ENCODE results near the gene EFHD2.
A peak's percentile ranks its signal among the peaks of the same experiment; 100 is the strongest.
"Not testable (repeated sequence)": the region's sequence is repeated elsewhere in the genome, so short reads cannot be mapped to it uniquely, and the experiment has no call there.

Gene EFHD2

DNA sequence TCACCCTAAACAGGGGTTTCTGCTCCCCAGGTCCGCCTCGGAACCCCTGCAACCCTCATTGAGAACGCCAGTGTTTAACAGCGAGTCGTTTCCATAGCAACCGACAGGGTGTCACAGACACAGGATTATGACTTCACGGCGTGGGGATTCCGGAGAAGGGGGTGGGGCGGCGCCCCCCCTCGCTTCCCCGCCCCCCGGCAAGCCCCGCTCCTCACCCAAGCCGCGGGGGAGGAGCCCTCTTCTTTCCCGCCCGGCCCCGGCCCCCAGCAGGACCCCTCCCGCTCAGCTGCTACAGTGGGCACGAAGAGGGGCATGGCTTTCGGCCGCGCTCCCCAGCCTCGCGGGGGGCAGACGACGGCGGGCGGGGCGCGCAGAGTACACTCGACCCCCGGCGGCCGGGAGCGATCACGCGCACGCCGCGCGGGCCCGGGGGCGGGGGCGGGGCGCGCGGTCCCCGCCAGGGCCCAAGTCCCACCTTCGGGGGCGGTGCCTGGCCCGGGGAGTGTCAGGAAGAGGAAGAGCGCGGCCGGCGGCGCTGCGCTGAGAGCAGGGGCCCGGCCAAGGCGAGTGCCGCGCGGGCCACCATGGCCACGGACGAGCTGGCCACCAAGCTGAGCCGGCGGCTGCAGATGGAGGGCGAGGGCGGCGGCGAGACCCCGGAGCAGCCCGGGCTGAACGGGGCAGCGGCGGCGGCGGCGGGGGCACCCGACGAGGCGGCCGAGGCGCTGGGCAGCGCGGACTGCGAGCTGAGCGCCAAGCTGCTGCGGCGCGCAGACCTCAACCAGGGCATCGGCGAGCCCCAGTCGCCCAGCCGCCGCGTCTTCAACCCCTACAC lies at the start of gene EFHD2:
EFHD2 (plus strand) TSS at position 501 of the 835 bp plus-strand sequence; CDS start at position 585, 84 bp downstream.
- Mint-ChIP-seq H3K27me3 (no peaks in the 10 kb centered on the region), H3K9me3 (no peaks in the 10 kb centered on the region), H3K27ac (peak within 1 kb of the TSS; percentile 99), H3K4me3 (peak within 1 kb of the TSS; percentile 99), H3K4me1 (peaks cover 28% of the 10 kb centered on the region), H3K36me3 (peaks cover 2% of the 10 kb centered on the region)
- ATAC-seq (ENCODE audit: low read depth) (peak; percentile 70), DNase-seq (ENCODE audit: low spot score in 2 of 2) (peak; percentile 88 to 90)

DNA sequence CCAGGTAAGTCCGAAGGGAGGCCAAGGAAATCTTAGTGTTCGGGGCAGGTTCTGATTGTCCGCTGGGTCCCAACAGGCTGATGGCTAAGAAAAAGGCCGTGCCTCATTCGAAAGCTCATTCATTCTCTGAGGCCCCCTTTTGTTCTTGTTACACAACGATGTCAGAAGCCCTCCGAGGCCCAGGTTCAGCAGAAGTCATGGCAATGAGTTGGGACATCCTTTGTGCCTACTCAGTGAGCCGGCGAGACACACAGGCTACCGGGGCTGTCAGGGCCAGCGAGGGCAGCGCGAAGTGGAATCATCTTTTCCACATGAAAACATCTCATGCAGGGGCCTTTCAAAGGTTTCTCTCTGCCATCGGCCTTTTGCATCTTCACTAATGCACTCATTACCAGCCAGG lies 49.0 kb upstream of the EFHD2 start:
- H3K4me3 Mint-ChIP-seq: no peak overlapping the region
- DNase-seq (ENCODE audit: low spot score in 2 of 2) (no peak), ATAC-seq (ENCODE audit: low read depth) (no peak)
- no peaks in the 10 kb centered on the region for H3K9me3 Mint-ChIP-seq
- no peaks in the 10 kb centered on the region for H3K4me1 Mint-ChIP-seq
- H3K27me3 Mint-ChIP-seq: peaks cover 7% of the 10 kb centered on the region
- no peaks in the 10 kb centered on the region for H3K36me3 Mint-ChIP-seq
- no peak overlapping the region for H3K27ac Mint-ChIP-seq

DNA sequence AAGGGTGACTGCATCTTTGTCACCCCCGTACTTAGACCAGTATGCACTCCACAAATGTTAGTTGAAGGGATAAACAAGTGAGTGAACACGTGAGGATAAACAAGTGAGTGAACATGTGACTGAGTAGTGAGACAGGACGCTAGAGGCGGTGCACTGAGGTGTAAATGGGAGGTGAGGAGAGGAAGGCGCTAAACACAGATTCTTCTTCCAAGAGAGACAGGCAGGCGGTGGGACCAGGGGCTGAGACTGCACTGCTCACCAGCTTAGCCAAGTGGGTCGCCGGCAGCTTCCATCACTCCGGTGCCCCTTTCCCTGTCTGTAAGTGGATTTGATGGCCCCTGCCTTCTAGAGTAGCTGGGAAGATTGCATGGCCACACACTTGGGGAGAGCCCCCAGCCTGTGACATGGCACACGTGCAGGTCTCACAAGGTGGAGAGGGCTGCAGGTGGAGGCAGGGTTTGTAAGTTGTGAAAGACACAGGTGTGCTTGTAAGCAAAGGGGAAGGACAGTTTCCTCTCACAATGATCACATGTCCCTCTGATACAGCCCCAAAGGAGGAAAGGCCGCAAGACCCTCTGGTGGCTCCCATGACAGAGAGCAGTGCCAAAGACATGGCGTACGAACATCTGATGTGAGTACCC lies 47.5 kb upstream of the EFHD2 start:
- H3K4me1 Mint-ChIP-seq: no peaks in the 10 kb centered on the region
- H3K9me3 Mint-ChIP-seq: no peaks in the 10 kb centered on the region
- no peak overlapping the region for H3K27ac Mint-ChIP-seq
- H3K27me3 Mint-ChIP-seq: peaks cover 8% of the 10 kb centered on the region
- ATAC-seq (ENCODE audit: low read depth): no peak
- H3K4me3 Mint-ChIP-seq: no peak overlapping the region
- no peak for DNase-seq (ENCODE audit: low spot score in 2 of 2)
- no peaks in the 10 kb centered on the region for H3K36me3 Mint-ChIP-seq

DNA sequence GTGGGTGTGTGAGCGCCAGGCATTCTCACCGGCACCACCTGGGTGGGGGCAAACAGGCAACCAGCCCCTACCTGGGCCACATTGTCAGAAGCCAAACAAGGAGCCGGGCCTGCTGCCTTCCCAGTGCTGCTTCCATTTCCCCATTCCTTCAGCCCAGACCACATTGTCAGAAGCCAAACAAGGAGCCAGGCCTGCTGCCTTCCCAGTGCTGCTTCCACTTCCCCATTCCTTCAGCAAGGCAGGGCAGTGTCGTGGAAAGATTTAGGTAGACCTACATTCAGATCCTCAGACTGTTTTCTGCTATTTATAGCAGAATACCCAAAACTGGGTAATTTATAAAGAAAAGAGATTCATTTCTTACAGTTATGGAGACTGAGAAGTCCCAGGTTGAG lies 47.0 kb upstream of the EFHD2 start:
- Mint-ChIP-seq H3K9me3 (no peaks in the 10 kb centered on the region), H3K4me1 (no peaks in the 10 kb centered on the region), H3K36me3 (no peaks in the 10 kb centered on the region), H3K27me3 (peaks cover 9% of the 10 kb centered on the region), H3K27ac (no peak overlapping the region), H3K4me3 (no peak overlapping the region)
- DNase-seq (ENCODE audit: low spot score in 2 of 2): no peak
- ATAC-seq (ENCODE audit: low read depth): no peak

GRCh38 chr1:15364740-15365139 lies 44.9 kb upstream of the EFHD2 start:
- ATAC-seq (ENCODE audit: low read depth): no peak
- H3K4me1 Mint-ChIP-seq: no peaks in the 10 kb centered on the region
- no peaks in the 10 kb centered on the region for H3K9me3 Mint-ChIP-seq
- H3K27ac Mint-ChIP-seq: no peak overlapping the region
- no peak overlapping the region for H3K4me3 Mint-ChIP-seq
- H3K36me3 Mint-ChIP-seq: no peaks in the 10 kb centered on the region
- no peak for DNase-seq (ENCODE audit: low spot score in 2 of 2)
- H3K27me3 Mint-ChIP-seq: peaks cover 10% of the 10 kb centered on the region

DNA sequence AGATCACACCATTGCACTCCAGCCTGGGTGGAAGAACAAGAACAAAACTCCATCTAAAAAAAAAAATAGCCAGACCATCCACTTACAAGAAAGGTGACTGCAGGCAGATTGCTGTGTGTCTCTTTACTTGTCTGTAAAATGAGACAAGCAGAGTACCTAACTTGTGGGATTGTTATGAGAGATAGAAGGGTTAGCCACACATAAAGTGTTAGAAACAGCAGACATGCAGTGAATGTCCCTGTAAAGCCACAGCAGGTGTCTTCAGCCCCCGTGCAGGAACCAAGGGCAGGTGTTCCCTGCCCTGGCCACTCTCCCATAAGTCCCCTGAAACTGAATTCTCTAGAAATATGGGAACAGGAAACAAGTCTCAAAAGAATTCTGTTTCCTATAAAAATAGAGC lies 40.8 kb upstream of the EFHD2 start:
- Mint-ChIP-seq H3K4me3 (no peak overlapping the region), H3K27ac (no peak overlapping the region), H3K36me3 (no peaks in the 10 kb centered on the region), H3K9me3 (no peaks in the 10 kb centered on the region), H3K4me1 (no peaks in the 10 kb centered on the region), H3K27me3 (peaks cover 20% of the 10 kb centered on the region)
- ATAC-seq (ENCODE audit: low read depth) (no peak), DNase-seq (ENCODE audit: low spot score in 2 of 2) (no peak)

- Mint-ChIP-seq H3K4me1 (no peaks in the 10 kb centered on the region), H3K4me3 (no peak overlapping the region), H3K9me3 (no peaks in the 10 kb centered on the region), H3K36me3 (no peaks in the 10 kb centered on the region), H3K27me3 (peaks cover 16% of the 10 kb centered on the region), H3K27ac (no peak overlapping the region)
- ATAC-seq (ENCODE audit: low read depth): no peak
- no peak for DNase-seq (ENCODE audit: low spot score in 2 of 2)
These were observed 39.4 kb upstream of the EFHD2 start for GRCh38 chr1:15370268-15370667.

GRCh38 chr1:15370781-15371520 lies 38.7 kb upstream of the EFHD2 start:
- DNase-seq (ENCODE audit: low spot score in 2 of 2): no peak
- H3K9me3 Mint-ChIP-seq: no peaks in the 10 kb centered on the region
- peaks cover 16% of the 10 kb centered on the region for H3K27me3 Mint-ChIP-seq
- no peak overlapping the region for H3K4me3 Mint-ChIP-seq
- no peak overlapping the region for H3K27ac Mint-ChIP-seq
- no peaks in the 10 kb centered on the region for H3K36me3 Mint-ChIP-seq
- H3K4me1 Mint-ChIP-seq: no peaks in the 10 kb centered on the region
- no peak for ATAC-seq (ENCODE audit: low read depth)

DNA sequence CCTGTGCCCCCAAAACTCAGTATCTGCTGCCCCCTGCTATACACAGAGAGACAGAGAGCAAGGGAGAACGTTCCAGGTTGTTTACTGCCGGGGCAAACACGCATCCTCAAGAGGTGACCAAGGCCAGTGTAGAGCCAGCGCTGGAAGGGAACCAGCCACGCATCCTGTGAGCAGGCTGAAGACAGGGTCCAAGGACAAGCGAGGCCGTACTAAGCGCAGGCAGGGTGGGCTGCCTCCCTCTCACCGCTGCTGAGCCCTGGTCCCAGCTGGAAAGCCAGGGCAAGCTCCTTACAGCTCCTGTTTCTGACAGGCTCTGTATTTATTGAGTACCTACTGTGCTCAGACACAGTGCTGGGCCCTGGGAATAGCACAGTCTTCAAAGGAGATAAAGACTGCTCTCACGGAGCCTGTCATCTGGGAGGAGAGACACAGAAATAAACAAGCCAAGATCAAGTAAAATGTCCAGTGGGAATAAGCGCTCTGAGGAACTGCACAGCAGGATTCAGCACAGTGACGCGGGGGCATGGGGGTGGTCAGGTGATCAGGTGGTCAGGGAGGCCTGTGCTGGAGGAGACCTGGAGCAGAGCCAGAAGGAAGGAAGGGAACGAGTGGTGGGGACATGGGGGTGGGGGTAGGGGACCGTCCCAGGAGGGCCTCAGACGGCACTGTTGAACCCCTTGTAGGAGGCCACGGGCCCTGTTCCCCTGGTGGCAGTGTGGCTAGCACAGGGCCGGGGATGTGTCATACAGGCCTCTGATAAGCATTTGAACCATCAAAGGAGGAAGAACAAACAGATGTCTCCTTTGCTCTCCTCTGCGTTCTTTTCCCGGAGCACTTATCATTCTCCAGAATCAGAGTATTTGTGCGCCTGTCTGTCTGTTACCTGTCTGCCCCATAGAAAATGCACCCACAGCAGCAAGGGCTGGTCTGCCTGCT lies 37.8 kb upstream of the EFHD2 start:
- ATAC-seq (ENCODE audit: low read depth) (no peak), DNase-seq (ENCODE audit: low spot score in 2 of 2) (no peak)
- Mint-ChIP-seq H3K4me3 (no peak overlapping the region), H3K9me3 (no peaks in the 10 kb centered on the region), H3K4me1 (no peaks in the 10 kb centered on the region), H3K36me3 (no peaks in the 10 kb centered on the region), H3K27ac (no peak overlapping the region), H3K27me3 (peaks cover 14% of the 10 kb centered on the region)

- Mint-ChIP-seq H3K27me3 (no peaks in the 10 kb centered on the region), H3K4me3 (no peak overlapping the region), H3K4me1 (no peaks in the 10 kb centered on the region), H3K36me3 (no peaks in the 10 kb centered on the region), H3K9me3 (no peaks in the 10 kb centered on the region), H3K27ac (no peak overlapping the region)
- ATAC-seq (ENCODE audit: low read depth) (no peak), DNase-seq (ENCODE audit: low spot score in 2 of 2) (no peak)
These were observed 31.0 kb upstream of the EFHD2 start for GRCh38 chr1:15378729-15379128.

- not testable (repeated sequence) for H3K27me3 Mint-ChIP-seq; H3K36me3 Mint-ChIP-seq; H3K4me1 Mint-ChIP-seq; H3K27ac Mint-ChIP-seq; H3K9me3 Mint-ChIP-seq; DNase-seq (ENCODE audit: low spot score in 2 of 2); H3K4me3 Mint-ChIP-seq; ATAC-seq (ENCODE audit: low read depth)
These were observed 30.5 kb upstream of the EFHD2 start for GRCh38 chr1:15379151-15379550.

- H3K9me3 Mint-ChIP-seq: no peaks in the 10 kb centered on the region
- no peak overlapping the region for H3K4me3 Mint-ChIP-seq
- H3K4me1 Mint-ChIP-seq: peaks cover 9% of the 10 kb centered on the region
- DNase-seq (ENCODE audit: low spot score in 2 of 2) (no peak), ATAC-seq (ENCODE audit: low read depth) (no peak)
- H3K27ac Mint-ChIP-seq: no peak overlapping the region
- peaks cover 2% of the 10 kb centered on the region for H3K27me3 Mint-ChIP-seq
- no peaks in the 10 kb centered on the region for H3K36me3 Mint-ChIP-seq
These were observed 28.8 kb upstream of the EFHD2 start for GRCh38 chr1:15380601-15381508.

DNA sequence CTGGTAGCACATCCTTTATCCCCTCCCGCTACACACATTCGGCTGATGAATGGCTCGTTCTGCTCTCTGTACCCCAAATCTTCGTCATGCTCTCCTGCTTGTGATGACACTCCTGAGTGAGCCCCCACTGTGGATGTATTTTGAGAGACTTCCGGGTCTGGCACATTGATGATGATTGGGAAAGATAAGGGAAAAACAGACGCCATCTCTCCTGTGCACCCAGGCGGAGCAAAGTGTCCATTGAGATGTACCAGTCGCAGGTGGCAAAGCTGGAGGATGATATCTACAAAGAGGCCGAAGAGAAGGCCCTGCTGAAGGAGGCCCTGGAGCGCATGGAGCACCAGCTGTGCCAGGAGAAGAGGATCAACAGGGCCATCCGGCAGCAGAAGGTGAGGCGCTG lies 27.9 kb upstream of the EFHD2 start:
- H3K27ac Mint-ChIP-seq: no peak overlapping the region
- ATAC-seq (ENCODE audit: low read depth): no peak
- H3K4me1 Mint-ChIP-seq: peaks cover 15% of the 10 kb centered on the region
- H3K36me3 Mint-ChIP-seq: no peaks in the 10 kb centered on the region
- no peak for DNase-seq (ENCODE audit: low spot score in 2 of 2)
- H3K9me3 Mint-ChIP-seq: no peaks in the 10 kb centered on the region
- no peak overlapping the region for H3K4me3 Mint-ChIP-seq
- H3K27me3 Mint-ChIP-seq: peaks cover 4% of the 10 kb centered on the region
